ENCODE measurements around the gene TACR3.
"Not testable (repeated sequence)": the region's sequence is repeated elsewhere in the genome, so short reads cannot be mapped to it uniquely, and the experiment has no call there.

TACR3 gene, protein sequence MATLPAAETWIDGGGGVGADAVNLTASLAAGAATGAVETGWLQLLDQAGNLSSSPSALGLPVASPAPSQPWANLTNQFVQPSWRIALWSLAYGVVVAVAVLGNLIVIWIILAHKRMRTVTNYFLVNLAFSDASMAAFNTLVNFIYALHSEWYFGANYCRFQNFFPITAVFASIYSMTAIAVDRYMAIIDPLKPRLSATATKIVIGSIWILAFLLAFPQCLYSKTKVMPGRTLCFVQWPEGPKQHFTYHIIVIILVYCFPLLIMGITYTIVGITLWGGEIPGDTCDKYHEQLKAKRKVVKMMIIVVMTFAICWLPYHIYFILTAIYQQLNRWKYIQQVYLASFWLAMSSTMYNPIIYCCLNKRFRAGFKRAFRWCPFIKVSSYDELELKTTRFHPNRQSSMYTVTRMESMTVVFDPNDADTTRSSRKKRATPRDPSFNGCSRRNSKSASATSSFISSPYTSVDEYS

DNA sequence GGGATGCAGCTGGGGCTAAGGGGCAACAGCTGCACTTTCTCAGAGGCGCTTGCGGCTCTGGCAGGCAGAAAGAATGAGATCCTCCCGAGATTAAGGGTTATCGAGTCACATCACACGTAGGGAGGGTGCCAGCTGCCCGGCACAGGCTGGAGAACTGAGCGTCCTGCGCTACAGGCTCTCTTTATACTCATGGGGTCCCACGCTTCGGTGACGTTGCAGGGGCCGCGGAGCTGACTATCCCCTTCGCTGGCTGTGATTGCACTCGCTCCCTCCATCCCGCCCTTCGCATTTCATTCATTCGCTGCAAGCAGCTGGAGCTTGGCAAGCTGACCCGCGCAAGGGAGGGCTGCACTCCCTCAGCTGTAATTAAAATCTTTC, at the start of gene TACR3:
TACR3 (minus strand) TSS at position 156 of the 378 bp plus-strand sequence. CDS start 310 bp downstream, outside the sequence.
- no peak for DNase-seq (ENCODE audit: low read depth)

DNA sequence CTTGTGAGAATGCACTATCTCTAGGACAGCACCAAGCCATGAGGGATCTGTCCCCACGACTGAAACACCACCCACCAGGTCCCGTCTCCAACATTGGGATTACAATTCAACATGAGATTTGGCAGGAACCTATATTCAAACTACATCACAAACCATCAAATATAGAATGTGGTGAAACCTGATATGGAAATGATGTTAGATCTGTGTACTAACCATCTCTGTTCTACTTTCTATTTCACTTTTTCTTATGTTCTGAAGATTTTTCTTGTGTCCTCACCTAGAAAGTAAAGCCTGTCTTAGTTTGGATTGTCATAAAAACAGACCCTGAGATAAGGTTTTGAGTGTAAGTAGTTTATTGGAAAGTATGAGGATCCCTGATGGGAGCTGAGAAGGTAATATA, 37.8 kb upstream of the TACR3 start:
- DNase-seq (ENCODE audit: low read depth): no peak

- DNase-seq (ENCODE audit: low read depth): no peak
Measured at GRCh38 chr4:103756741-103757140, 37.0 kb upstream of the TACR3 start.

DNA sequence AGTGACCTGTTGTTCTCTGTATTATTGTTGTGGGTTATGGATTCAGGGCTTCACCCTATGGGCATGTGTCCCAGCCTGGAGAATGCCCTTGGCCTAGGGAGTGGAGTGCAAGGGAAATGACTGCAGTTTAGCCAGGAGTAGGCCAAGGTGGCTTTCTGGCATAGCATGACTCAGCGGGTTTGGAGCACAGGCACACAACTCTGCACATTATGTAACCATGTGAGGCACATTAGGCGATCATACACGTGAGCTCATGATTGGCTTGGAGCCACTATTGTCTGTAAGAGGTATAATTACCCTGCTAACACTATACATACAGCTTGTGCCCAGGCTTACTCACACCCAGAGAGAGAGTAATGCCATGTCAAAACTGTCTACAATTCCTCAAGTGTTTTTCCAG, 35.1 kb upstream of the TACR3 start:
- no peak for DNase-seq (ENCODE audit: low read depth)

DNA sequence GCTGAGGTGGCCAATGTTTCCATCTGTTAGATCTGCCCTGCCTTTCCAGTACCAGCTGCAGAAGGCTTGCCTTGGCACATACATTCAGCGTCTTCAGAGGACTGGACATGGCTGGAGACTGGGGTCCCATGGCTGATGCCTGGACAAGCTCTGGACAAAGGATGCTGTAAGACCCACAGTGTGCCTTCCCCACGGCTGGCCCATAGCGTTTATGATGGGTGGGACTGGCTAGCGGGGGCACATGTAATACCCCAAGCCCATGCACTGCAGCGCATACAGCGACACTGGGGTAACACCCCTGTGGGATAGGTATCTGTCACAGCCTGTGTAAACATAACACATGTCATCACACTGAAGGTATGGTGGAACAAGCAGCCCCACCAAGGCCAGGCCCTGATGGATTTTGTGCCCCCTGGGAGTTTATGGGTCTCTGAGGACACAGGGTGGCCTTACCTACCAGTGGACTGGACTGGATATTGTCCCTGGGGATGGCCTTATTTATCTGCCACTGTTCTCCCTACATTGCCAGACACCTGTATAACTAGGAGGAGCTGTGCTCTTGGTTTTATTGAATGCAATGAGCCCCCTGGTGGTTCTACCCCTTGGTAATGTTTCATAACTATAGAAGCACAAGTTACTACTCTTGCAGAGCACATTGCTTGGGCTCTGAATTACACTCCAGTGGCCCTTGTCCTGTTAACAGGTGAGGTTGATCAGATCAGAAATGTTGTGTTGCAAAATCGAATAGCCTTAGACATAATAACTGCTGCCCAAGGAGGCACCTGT, 34.3 kb upstream of the TACR3 start:
- no peak for DNase-seq (ENCODE audit: low read depth)

DNA sequence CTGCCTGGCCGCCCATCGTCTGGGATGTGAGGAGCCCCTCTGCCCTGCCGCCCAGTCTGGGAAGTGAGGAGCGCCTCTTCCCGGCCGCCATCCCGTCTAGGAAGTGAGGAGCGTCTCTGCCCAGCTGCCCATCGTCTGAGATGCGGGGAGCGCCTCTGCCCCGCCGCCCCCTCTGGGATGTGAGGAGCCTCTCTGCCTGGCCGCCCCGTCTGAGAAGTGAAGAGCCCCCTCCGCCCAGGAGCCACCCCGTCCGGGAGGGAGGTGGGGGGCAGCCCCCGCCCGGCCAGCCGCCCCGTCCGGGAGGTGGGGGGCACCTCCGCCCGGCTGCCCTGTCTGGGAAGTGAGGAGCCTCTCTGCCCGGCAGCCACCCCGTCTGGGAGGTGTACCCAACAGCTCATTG, 3.4 kb upstream of the TACR3 start:
- DNase-seq (ENCODE audit: low read depth): not testable (repeated sequence)

- DNase-seq (ENCODE audit: low read depth): no peak
Measured at GRCh38 chr4:103721251-103721650, 1.5 kb upstream of the TACR3 start.

DNA sequence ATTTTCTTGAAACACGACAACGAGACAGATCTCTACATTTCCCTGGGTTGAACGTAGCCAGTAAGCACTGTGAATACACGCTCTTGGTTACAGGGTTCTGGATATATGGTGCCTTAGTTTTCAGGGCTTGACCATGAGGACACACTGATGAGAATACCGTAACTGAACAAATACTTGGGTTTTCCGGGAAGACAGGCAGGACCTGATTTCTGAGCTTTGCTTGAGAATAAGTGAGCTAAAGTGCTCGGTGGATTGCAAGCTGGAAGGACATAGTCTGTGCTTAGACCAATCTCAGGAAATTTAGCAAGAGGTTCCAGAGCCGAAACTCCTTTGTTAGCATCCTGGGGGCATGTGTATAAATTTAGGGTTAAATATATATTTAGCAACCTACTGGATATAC, 876 bp upstream of the TACR3 start:
- no peak for DNase-seq (ENCODE audit: low read depth)

DNA sequence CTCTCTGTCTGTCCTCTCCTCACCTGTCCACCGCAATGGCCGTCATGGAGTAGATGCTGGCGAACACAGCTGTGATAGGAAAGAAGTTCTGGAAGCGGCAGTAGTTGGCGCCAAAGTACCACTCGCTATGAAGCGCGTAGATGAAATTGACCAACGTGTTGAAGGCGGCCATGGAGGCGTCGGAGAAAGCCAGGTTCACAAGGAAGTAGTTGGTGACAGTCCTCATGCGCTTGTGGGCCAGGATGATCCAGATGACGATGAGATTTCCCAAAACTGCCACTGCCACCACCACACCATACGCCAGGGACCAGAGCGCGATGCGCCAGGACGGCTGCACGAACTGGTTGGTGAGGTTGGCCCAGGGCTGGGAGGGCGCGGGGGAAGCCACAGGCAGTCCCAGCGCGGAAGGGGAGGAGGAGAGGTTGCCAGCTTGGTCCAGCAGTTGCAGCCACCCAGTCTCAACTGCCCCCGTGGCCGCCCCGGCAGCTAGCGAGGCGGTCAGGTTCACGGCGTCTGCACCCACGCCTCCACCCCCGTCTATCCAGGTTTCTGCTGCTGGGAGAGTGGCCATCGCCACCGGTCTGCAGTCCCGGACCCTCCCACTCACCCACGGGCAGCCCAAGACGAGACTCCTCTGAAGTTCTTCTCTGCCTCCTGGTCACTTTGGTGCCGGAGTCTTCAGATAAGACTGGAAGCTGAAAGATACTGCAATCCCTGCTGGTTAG, 518 bp downstream of the TACR3 start:
- no peak for DNase-seq (ENCODE audit: low read depth)

- no peak for DNase-seq (ENCODE audit: low read depth)
Measured at GRCh38 chr4:103692615-103693014, 27.2 kb downstream of the TACR3 start.

- DNase-seq (ENCODE audit: low read depth): no peak
Measured at GRCh38 chr4:103673983-103674382, 45.8 kb downstream of the TACR3 start.

DNA sequence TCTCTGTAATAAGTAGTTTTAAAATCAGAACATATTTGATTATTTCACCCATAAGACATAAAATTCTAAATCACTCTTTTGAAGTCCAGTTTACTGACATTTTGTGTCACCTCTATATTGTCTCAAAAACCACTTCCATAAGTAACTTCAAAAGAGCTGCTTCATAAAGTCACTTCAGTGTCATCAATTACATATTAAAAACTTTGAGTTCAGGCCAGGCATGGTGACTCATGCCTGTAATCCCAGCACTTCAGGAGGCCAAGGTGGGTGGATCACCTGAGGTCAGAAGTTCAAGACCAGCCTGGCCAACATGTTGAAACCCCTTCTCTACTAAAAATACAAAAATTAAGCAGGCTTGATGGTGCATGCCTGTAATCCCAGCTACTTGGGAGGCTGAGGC, 53.0 kb downstream of the TACR3 start:
- not testable (repeated sequence) for DNase-seq (ENCODE audit: low read depth)

- DNase-seq (ENCODE audit: low read depth): no peak
Measured at GRCh38 chr4:103664436-103665075, 55.2 kb downstream of the TACR3 start.

DNA sequence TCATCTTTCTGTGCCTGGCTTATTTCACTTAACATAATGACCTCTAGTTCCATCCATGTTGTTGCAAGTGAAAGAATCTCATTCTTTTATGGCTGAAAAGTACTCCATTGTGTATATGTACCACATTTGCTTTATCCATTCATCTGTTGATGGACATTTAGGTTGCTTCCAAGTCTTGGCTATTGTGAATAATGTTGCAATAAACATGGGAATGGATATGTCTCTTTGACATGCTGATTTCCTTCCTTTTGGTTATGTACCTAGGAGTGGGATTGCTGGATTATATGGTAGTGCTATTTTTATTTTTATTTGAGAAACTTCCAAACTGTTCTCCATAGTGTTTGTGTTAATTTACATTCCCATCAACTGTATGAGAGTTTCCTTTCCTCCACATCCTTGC, 71.2 kb downstream of the TACR3 start:
- DNase-seq (ENCODE audit: low read depth): no peak

- DNase-seq (ENCODE audit: low read depth): no peak
Measured at GRCh38 chr4:103645991-103646390, 73.8 kb downstream of the TACR3 start.

GRCh38 chr4:103634236-103634635, 85.5 kb downstream of the TACR3 start:
- DNase-seq (ENCODE audit: low read depth): no peak

- DNase-seq (ENCODE audit: low read depth): no peak
Measured at GRCh38 chr4:103626296-103626695, 93.5 kb downstream of the TACR3 start.

GRCh38 chr4:103591841-103592240, 127.9 kb downstream of the TACR3 start:
- no peak for DNase-seq (ENCODE audit: low read depth)

DNA sequence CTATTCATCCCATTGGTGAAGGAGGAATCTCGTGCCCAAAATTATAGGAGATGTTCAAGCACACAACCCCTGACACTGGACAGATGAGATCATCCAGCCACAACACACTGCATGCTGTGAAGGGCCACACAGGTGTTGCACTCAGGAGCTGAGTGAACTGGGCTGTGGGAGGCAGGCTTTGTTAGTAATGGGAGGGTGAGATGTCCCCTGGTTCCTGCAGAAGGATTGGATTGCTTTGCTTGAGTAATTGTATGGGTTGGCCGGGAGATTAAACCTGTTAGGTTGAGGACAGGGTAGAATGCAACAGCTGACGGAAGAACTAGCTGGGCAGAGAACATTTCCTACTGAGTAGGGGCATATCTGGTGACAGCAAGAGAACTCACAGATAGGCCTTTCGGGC, 152.2 kb downstream of the TACR3 start:
- no peak for DNase-seq (ENCODE audit: low read depth)

DNA sequence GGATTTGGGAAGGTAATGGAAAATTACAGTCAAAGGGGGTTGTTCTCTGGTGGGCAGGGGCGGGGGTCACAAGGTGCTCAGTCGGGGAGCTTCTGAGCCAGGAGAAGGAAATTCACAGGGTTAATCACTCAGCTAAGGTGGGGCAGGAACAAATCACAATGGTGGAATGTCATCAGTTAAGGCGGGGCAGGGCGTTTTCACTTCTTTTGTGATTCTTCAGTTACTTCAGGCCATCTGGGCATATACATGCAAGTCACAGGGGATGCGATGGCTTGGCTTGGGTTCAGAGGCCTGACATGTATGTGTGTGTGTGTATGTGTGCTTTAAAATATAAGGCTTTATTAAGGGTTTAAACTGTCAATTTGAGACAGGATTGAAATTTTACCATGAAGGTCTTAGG, 160.6 kb downstream of the TACR3 start:
- DNase-seq (ENCODE audit: low read depth): not testable (repeated sequence)

All from activated T-cell treated with anti-CD3 and anti-CD28 coated beads for 1 hour (primary cell).